ENCODE measurements around the gene TPRN. TPM values are rescaled to one million over a fixed set of nuclear protein-coding genes. Genes with fewer than 3 reads are reported as not detected.

Gene TPRN
- total and polyA plus RNA-seq, 2 of the 4 experiments (the other 2 are of a cell fraction), result 1.8 to 5.3 TPM

DNA sequence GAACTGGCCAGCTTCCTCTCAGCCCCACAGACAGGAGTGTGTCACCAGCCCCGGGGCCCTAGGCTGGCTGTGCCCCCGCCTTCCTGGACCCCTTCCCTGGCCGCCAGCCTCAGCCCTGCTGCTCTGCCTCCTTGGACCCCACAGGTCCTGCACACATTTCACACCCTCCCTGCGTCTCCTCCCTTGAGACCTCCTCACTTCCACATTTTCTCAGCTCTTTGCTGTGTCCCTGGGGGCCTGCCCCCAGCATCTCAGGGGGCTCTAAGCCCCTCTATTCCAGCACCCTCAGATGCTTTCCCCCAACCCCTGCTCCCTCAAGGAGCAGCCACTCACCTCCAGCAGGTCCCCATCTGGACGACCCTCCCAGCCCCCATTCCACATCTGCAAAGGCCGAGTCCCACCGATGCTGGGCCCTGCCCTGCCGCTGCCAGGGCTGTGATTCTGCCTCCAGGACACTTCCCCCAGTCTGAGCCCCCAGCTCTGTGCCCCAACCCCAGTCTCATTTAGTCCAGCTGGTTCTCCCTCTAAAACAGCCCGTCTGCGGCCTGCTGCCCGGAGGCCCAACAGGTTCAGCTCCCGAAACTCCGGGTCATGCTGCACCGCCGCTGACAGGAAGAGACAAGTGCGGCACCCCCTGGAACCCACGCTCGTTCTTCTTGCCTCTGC, 34.4 kb upstream of the TPRN start:
- Histone ChIP-seq H3K4me1 (ENCODE audit: control insufficient read depth, insufficient read depth, low read length) (peaks cover 5% of the 10 kb centered on the region; the same call in 1 of the 2 replicates), H2BK120ac (ENCODE audit: low read depth, low read length) (no peak overlapping the region), H3K23ac (ENCODE audit: low read depth, low read length) (no peak overlapping the region), H3K9me1 (ENCODE audit: insufficient read depth, low read length) (no peaks in the 10 kb centered on the region), H3K4me3 (ENCODE audit: insufficient read depth, low read depth, low read length) (no peak overlapping the region), H2BK5ac (ENCODE audit: low read depth, low read length, poor library complexity, severe bottlenecking) (no peak overlapping the region), H3K9ac (ENCODE audit: low read depth, low read length) (no peak overlapping the region), H2AK5ac (ENCODE audit: low read depth, low read length) (no peak overlapping the region), H2BK15ac (ENCODE audit: low read depth, low read length) (no peak overlapping the region), H3K79me1 (ENCODE audit: low read depth in 1 of 2, low read length in 2 of 2) (peaks cover 8 to 27% of the 10 kb centered on the region in 2 experiments; a peak in 3 of 4 replicates), H2BK20ac (ENCODE audit: low read depth, low read length) (no peak overlapping the region), H4K91ac (ENCODE audit: insufficient read depth, low read depth, low read length) (no peak overlapping the region), H2AFZ (replicated peaks; ENCODE audit: low read length, poor library complexity) (peak overlapping the region; percentile 56), H2AK9ac (replicated peaks; ENCODE audit: low read depth, low read length, poor library complexity) (peak overlapping the region; percentile 50), H3K18ac (ENCODE audit: low read depth, low read length) (no peak overlapping the region), H3K27me3 (ENCODE audit: control insufficient read depth, insufficient read depth, low read length) (0 out of 2 replicates have a peak, but pooled peaks cover 1% of the 10 kb centered on the region), H4K5ac (ENCODE audit: low read depth, low read length) (no peak overlapping the region), H3K9me3 (ENCODE audit: control insufficient read depth, insufficient read depth, low read length) (no peaks in the 10 kb centered on the region), H3K4ac (ENCODE audit: low read depth, low read length) (no peak overlapping the region), H3K36me3 (ENCODE audit: control insufficient read depth, insufficient read depth, low read length) (no peaks in the 10 kb centered on the region), H3K14ac (replicated peaks; ENCODE audit: low read depth, low read length) (no peak overlapping the region), H3K27ac (ENCODE audit: insufficient read depth, low read length) (no peak overlapping the region), H3K4me2 (ENCODE audit: low read depth, low read length) (no peak overlapping the region), H4K20me1 (ENCODE audit: insufficient read depth, low read length) (peaks cover 6% of the 10 kb centered on the region; the same call in 1 of the 2 replicates), H3K56ac (ENCODE audit: extremely low read depth, insufficient read depth, low read length) (no peak overlapping the region), H4K8ac (ENCODE audit: low read depth in 2 of 2, low read length in 2 of 2) (no peak overlapping the region)
- CTCF ChIA-PET, result no interaction called here
- DNase-seq, result no peak
- intact Hi-C loops (cut with micrococcal nuclease) (no loop called here), in situ Hi-C loops (cut with MboI; ENCODE audit: low sequenced_read_pairs) (no loop called here), dilution Hi-C loops (cut with HindIII; ENCODE audit: low sequenced_read_pairs, unreplicated experiment) (no loop called here)
- whole genome bisulfite sequencing, 2 experiments (ENCODE audit: extremely low coverage in 2 of 2, insufficient read length in 1 of 2), result 84% methylated on average over 12 of the region's 18 CpGs; no CpG with 5 or more reads in 1 of the 2 experiments
- POLR2A ChIA-PET (ENCODE audit: unreplicated experiment), result no interaction called here
- TF ChIP-seq SMC3 (IDR thresholded peaks at IDR 0.05; ENCODE audit: low read depth, low read length) (no peak), CHD1 (IDR thresholded peaks at IDR 0.05; ENCODE audit: low read depth, low read length) (no peak), FOS (IDR thresholded peaks at IDR 0.05; ENCODE audit: low read depth, low read length) (no peak), MXI1 (IDR thresholded peaks at IDR 0.05; ENCODE audit: borderline replicate concordance, low read depth, low read length) (no peak), MAZ (IDR thresholded peaks at IDR 0.05; ENCODE audit: borderline replicate concordance, low read depth, low read length) (no peak), RCOR1 (IDR thresholded peaks at IDR 0.05; ENCODE audit: insufficient replicate concordance, low read length) (no peak), RFX5 (IDR thresholded peaks at IDR 0.05; ENCODE audit: low read depth, low read length) (no peak), RAD21 (IDR thresholded peaks at IDR 0.05; ENCODE audit: low read length) (no peak), POLR2A (IDR thresholded peaks at IDR 0.05; ENCODE audit: low read depth, low read length) (no peak), CEBPB (IDR thresholded peaks at IDR 0.05; ENCODE audit: low read depth, low read length) (no peak)
- TF ChIP-seq, protein P1, sequence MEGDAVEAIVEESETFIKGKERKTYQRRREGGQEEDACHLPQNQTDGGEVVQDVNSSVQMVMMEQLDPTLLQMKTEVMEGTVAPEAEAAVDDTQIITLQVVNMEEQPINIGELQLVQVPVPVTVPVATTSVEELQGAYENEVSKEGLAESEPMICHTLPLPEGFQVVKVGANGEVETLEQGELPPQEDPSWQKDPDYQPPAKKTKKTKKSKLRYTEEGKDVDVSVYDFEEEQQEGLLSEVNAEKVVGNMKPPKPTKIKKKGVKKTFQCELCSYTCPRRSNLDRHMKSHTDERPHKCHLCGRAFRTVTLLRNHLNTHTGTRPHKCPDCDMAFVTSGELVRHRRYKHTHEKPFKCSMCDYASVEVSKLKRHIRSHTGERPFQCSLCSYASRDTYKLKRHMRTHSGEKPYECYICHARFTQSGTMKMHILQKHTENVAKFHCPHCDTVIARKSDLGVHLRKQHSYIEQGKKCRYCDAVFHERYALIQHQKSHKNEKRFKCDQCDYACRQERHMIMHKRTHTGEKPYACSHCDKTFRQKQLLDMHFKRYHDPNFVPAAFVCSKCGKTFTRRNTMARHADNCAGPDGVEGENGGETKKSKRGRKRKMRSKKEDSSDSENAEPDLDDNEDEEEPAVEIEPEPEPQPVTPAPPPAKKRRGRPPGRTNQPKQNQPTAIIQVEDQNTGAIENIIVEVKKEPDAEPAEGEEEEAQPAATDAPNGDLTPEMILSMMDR (conservative IDR thresholded peaks at IDR 0.05; ENCODE audit: low read depth, low read length), result no peak
- TF ChIP-seq, protein P2, sequence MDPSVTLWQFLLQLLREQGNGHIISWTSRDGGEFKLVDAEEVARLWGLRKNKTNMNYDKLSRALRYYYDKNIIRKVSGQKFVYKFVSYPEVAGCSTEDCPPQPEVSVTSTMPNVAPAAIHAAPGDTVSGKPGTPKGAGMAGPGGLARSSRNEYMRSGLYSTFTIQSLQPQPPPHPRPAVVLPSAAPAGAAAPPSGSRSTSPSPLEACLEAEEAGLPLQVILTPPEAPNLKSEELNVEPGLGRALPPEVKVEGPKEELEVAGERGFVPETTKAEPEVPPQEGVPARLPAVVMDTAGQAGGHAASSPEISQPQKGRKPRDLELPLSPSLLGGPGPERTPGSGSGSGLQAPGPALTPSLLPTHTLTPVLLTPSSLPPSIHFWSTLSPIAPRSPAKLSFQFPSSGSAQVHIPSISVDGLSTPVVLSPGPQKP (IDR thresholded peaks at IDR 0.05; ENCODE audit: borderline replicate concordance, low read depth, low read length), result no peak
- TF ChIP-seq, protein P3, sequence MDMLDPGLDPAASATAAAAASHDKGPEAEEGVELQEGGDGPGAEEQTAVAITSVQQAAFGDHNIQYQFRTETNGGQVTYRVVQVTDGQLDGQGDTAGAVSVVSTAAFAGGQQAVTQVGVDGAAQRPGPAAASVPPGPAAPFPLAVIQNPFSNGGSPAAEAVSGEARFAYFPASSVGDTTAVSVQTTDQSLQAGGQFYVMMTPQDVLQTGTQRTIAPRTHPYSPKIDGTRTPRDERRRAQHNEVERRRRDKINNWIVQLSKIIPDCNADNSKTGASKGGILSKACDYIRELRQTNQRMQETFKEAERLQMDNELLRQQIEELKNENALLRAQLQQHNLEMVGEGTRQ (IDR thresholded peaks at IDR 0.05; ENCODE audit: low read depth, low read length), result no peak
- no peak for ATAC-seq (ENCODE audit: low read depth)
- no TSS peak for BruUV-seq (replicated peaks)
